Measurements from ENCODE around the gene DSCAM. TPM values are rescaled to one million over a fixed set of nuclear protein-coding genes. Genes with fewer than 3 reads are reported as not detected.

DSCAM gene
- total and polyA plus RNA-seq, 2 donors (not counting 1 experiment from before 2014, with no cell fraction given), result not detected

DNA sequence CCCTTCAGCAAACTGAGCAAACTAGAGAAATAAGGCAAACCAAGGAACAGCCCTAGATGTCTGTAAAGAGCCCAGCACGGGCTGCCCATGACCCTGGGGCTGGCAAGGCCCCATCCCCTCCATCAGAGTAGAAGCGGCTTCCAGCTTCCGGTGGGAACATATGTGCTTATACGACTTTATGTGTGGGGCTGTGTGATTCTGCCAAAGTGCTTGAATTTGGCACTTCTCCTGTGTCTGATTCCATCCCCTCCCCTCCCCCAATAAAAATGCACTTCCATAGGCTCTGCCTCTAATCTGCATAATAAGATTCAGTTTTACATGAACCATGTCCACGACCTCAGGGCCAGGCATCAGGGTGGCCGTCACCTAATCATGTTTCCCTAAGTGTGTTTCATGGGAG lies 236.6 kb downstream of the DSCAM start:
- WGBS (ENCODE audit: insufficient coverage), result 73% methylated on average over 3 of the region's 6 CpGs
- Histone ChIP-seq H3K36me3 (replicated peaks in 1 of 2; ENCODE audit: control extremely low read depth in 1 of 2, control insufficient read depth in 1 of 2, extremely low read depth in 1 of 2, insufficient read depth in 2 of 2, low read length in 1 of 2) (no peaks in the 10 kb centered on the region), H3K27me3 (replicated peaks in 1 of 4; ENCODE audit: control extremely low read depth in 1 of 4, control insufficient read depth in 3 of 4, insufficient read depth in 4 of 4, low read length in 3 of 4) (no peaks in the 10 kb centered on the region), H3K4me2 (replicated peaks; ENCODE audit: low read depth, low read length, poor library complexity, severe bottlenecking) (no peak overlapping the region), H3K4me3 (ENCODE audit: control extremely low read depth in 1 of 5, extremely low read depth in 1 of 5, insufficient read depth in 1 of 5, low read depth in 2 of 5, low read length in 4 of 5) (no peak overlapping the region), H3K9me3 (ENCODE audit: control extremely low read depth in 1 of 3, control insufficient read depth in 2 of 3, insufficient read depth in 1 of 3, low read length in 2 of 3) (peaks cover 0 to 24% (median 0%) of the 10 kb centered on the region in 3 donors), H3K4me1 (ENCODE audit: control insufficient read depth in 2 of 2, insufficient read depth in 2 of 2, low read length in 2 of 2) (no peaks in the 10 kb centered on the region), H3K9ac (ENCODE audit: low read length) (no peak overlapping the region), H2AFZ (ENCODE audit: insufficient read depth, low read depth, low read length, poor library complexity, severe bottlenecking) (no peak overlapping the region), H4K20me1 (ENCODE audit: control insufficient read depth, insufficient read depth, low read length, poor library complexity, severe bottlenecking) (no peaks in the 10 kb centered on the region), H3K79me2 (ENCODE audit: control insufficient read depth, insufficient read depth, low read length) (no peaks in the 10 kb centered on the region), H3K27ac (ENCODE audit: low read length in 2 of 2) (no peak overlapping the region)
- no peak overlapping the region for H3K4me3 Mint-ChIP-seq
- H3K9me3 Mint-ChIP-seq (ENCODE audit: insufficient read depth), result no peaks in the 10 kb centered on the region
- H3K27ac Mint-ChIP-seq, result no peak overlapping the region
- ATAC-seq (ENCODE audit: low read depth) (no peak), DNase-seq (no peak)
- no peaks in the 10 kb centered on the region for H3K27me3 Mint-ChIP-seq
- CTCF ChIA-PET, result no interaction called here
- POLR2A ChIA-PET, result no interaction called here
- intact Hi-C loops (cut with micrococcal nuclease), result no loop called here
- TF ChIP-seq, protein P1, sequence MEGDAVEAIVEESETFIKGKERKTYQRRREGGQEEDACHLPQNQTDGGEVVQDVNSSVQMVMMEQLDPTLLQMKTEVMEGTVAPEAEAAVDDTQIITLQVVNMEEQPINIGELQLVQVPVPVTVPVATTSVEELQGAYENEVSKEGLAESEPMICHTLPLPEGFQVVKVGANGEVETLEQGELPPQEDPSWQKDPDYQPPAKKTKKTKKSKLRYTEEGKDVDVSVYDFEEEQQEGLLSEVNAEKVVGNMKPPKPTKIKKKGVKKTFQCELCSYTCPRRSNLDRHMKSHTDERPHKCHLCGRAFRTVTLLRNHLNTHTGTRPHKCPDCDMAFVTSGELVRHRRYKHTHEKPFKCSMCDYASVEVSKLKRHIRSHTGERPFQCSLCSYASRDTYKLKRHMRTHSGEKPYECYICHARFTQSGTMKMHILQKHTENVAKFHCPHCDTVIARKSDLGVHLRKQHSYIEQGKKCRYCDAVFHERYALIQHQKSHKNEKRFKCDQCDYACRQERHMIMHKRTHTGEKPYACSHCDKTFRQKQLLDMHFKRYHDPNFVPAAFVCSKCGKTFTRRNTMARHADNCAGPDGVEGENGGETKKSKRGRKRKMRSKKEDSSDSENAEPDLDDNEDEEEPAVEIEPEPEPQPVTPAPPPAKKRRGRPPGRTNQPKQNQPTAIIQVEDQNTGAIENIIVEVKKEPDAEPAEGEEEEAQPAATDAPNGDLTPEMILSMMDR (IDR thresholded peaks at IDR 0.05), result no peak
- TF ChIP-seq EZH2 (IDR thresholded peaks at IDR 0.05; ENCODE audit: borderline replicate concordance, insufficient read depth, low read depth, low read length, poor library complexity, severe bottlenecking), result no peak
- no peaks in the 10 kb centered on the region for H3K4me1 Mint-ChIP-seq

DNA sequence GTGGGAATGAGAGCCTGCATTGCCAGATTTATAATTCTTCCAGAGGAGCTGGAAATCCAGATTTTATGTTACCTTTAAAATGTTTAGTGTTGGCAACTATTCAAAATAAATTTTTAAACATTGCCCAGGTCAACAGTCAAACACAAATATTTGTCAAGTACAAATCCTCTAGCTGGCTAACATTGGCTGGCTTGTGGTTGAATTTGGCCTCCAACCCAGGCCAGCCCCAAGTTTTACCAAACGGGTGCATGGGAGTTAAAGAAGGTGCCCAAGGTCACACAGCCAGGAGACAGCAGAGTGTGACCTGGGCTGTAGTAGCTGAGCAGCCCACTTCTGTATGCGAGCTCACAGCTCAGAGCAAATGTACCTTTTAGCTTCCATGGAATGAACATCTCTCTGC lies 240.6 kb downstream of the DSCAM start:
- CTCF ChIA-PET, result no interaction called here
- POLR2A ChIA-PET, result no interaction called here
- Histone ChIP-seq H2AFZ (ENCODE audit: insufficient read depth, low read depth, low read length, poor library complexity, severe bottlenecking) (no peak overlapping the region), H3K4me2 (replicated peaks; ENCODE audit: low read depth, low read length, poor library complexity, severe bottlenecking) (no peak overlapping the region), H3K27ac (ENCODE audit: low read length in 2 of 2) (no peak overlapping the region), H3K9me3 (ENCODE audit: control extremely low read depth in 1 of 3, control insufficient read depth in 2 of 3, insufficient read depth in 1 of 3, low read length in 2 of 3) (peaks cover 0 to 24% (median 0%) of the 10 kb centered on the region in 3 donors), H3K9ac (ENCODE audit: low read length) (no peak overlapping the region), H3K27me3 (replicated peaks in 1 of 4; ENCODE audit: control extremely low read depth in 1 of 4, control insufficient read depth in 3 of 4, insufficient read depth in 4 of 4, low read length in 3 of 4) (no peaks in the 10 kb centered on the region), H3K36me3 (replicated peaks in 1 of 2; ENCODE audit: control extremely low read depth in 1 of 2, control insufficient read depth in 1 of 2, extremely low read depth in 1 of 2, insufficient read depth in 2 of 2, low read length in 1 of 2) (no peaks in the 10 kb centered on the region), H4K20me1 (ENCODE audit: control insufficient read depth, insufficient read depth, low read length, poor library complexity, severe bottlenecking) (no peaks in the 10 kb centered on the region), H3K4me3 (ENCODE audit: control extremely low read depth in 1 of 5, extremely low read depth in 1 of 5, insufficient read depth in 1 of 5, low read depth in 2 of 5, low read length in 4 of 5) (no peak overlapping the region), H3K4me1 (ENCODE audit: control insufficient read depth in 2 of 2, insufficient read depth in 2 of 2, low read length in 2 of 2) (no peaks in the 10 kb centered on the region), H3K79me2 (ENCODE audit: control insufficient read depth, insufficient read depth, low read length) (no peaks in the 10 kb centered on the region)
- no peak overlapping the region for H3K4me3 Mint-ChIP-seq
- intact Hi-C loops (cut with micrococcal nuclease), result no loop called here
- no peaks in the 10 kb centered on the region for H3K27me3 Mint-ChIP-seq
- TF ChIP-seq EZH2 (IDR thresholded peaks at IDR 0.05; ENCODE audit: borderline replicate concordance, insufficient read depth, low read depth, low read length, poor library complexity, severe bottlenecking), result no peak
- TF ChIP-seq, protein P1 (IDR thresholded peaks at IDR 0.05), result no peak
- H3K9me3 Mint-ChIP-seq (ENCODE audit: insufficient read depth), result no peaks in the 10 kb centered on the region
- H3K4me1 Mint-ChIP-seq, result no peaks in the 10 kb centered on the region
- DNase-seq (no peak), ATAC-seq (ENCODE audit: low read depth) (no peak)
- 100% methylated on average over 2 of the region's 2 CpGs for WGBS (ENCODE audit: insufficient coverage)
- H3K27ac Mint-ChIP-seq, result no peak overlapping the region
